Adrenal gland (tissue), 12 donors: ENCODE measurements around the gene GLT6D1. TPM values are rescaled to one million over a fixed set of nuclear protein-coding genes. Genes with fewer than 3 reads are reported as not detected.

ENCODE experiments used
- DNase-seq, 7 donors: peaks; one replicate each; pipeline ENCODE4 v3.0.0-alpha.2; 2019 to 2020
- H3K27ac ChIP-seq, 5 donors: fragments of 200-600 bp; sonication (generic) in 4 of 5; 1 replicate in 3 of 5; 2 replicates in 2 of 5; pipeline versions ENCODE4 v1.5.1 to v1.8.0; 2016 to 2020; ENCODE audit warnings: mild to moderate bottlenecking in 1 of 5
- H3K27me3 ChIP-seq: fragments of 200-600 bp; 2 replicates; pipeline ENCODE4 v1.8.0; 2021
- H3K36me3 ChIP-seq, 2 donors: fragments of 200-600 bp; replicated peaks in 1 of 2; 1 replicate in 1 of 2; 2 replicates in 1 of 2; pipeline versions ENCODE4 v1.5.1 to v1.8.0; 2018 to 2022
- H3K4me1 ChIP-seq, 2 donors: fragments of 200-600 bp; replicated peaks in 1 of 2; 1 replicate in 1 of 2; 2 replicates in 1 of 2; pipeline versions ENCODE4 v1.5.1 to v1.8.0; 2018 to 2021
- H3K4me3 ChIP-seq, 4 donors: fragments of 200-600 bp; sonication (generic) in 3 of 4; one replicate each; pipeline ENCODE4 v1.5.1; 2016 to 2018
- H3K9me3 ChIP-seq, 3 donors: fragments of 200-600 bp; sonication (generic) in 1 of 3; replicated peaks in 1 of 3; 1 replicate in 2 of 3; 2 replicates in 1 of 3; pipeline versions ENCODE4 v1.5.1 to v1.8.0; 2016 to 2021
- CTCF ChIP-seq, 6 experiments: fragments of 450-650 bp in 4 of 6; fragments of 200-600 bp in 2 of 6; sonication (generic) in 1 of 6; IDR thresholded peaks; 1 replicate in 5 of 6; 2 replicates in 1 of 6; pipeline versions ENCODE4 v1.5.1 to v1.8.0; 2016 to 2021; ENCODE audit warnings: antibody characterized with exemption in 6 of 6, mild to moderate bottlenecking in 2 of 6, moderate library complexity in 1 of 6
- POLR2A ChIP-seq, 2 donors: fragments of 450-650 bp; IDR thresholded peaks; one replicate each; pipeline ENCODE4 v1.6.1; 2017; ENCODE audit warnings: antibody characterized with exemption in 2 of 2, mild to moderate bottlenecking in 2 of 2, moderate library complexity in 1 of 2
- WGBS, 4 donors: extraction: QIAGEN DNeasy Blood & Tissue Kit in 2 of 4; methylation state at CpG; one replicate each; pipeline versions ENCODE4 v1.1.5 to v1.1.7; 2013 to 2017; 5-methylcytosine and 5-hydroxymethylcytosine counted together
- intact Hi-C, 2 donors: fragments of 100-400 bp; cut with DNase I; formaldehyde crosslinking; loops; one replicate each; pipeline versions ENCODE4 v1.14.1 to v1.15.0; 2022 to 2023
- polyA plus RNA-seq, 3 donors: library from polyadenylated mRNA; stranded (reverse); fragments of 200-250 nt in 2 of 3; fragments of 350-450 nt in 1 of 3; fragmentation: Illumina TruSeq in 1 of 3; extraction: RNeasy Lipid Tissue Mini Kit (QIAGEN cat#74804) in 1 of 3; gene quantifications; one replicate each; pipeline ENCODE4 v1.2.3, GENCODE V29; 2013 to 2014
- total RNA-seq, 9 donors: library from RNA; depleted of rRNA in 4 of 9; stranded (reverse); fragments of >200 nt in 4 of 9; fragments of 120-200 nt in 1 of 9; fragmentation: NEBNext Ultra II Directional in 1 of 9; extraction: Animal tissue kit (Norgen Biotek cat#: 25700) in 1 of 9; gene quantifications; one replicate each; pipeline versions ENCODE4 v1.1.0 to v1.2.4, GENCODE V29; 2013 to 2023
- donor health status: healthy with polysubstance abuse.
- donor health status: Bipolar disorder and iron deficiency.
- donor health status: DM: yes; HTN: yes; CAD: no.
- donor health status: DM: no; HTN: no; CAD: no.
- donor health status: DM: no; HTN: no; CAD: no.
- donor health status: DM: yes; HTN: yes; CAD: no.

Gene GLT6D1
- total and polyA plus RNA-seq, 12 donors = not detected

- Histone ChIP-seq H3K36me3 (no peaks in the 10 kb centered on the region), H3K27me3 (no peaks in the 10 kb centered on the region), H3K27ac (no peak overlapping the region), H3K9me3 (no peaks in the 10 kb centered on the region), H3K4me3 (no peak overlapping the region), H3K4me1 (no peaks in the 10 kb centered on the region)
- intact Hi-C loops = no loop called here
- whole genome bisulfite sequencing, 4 donors = 61 to 76% (median 70%) methylated on average over 18 to 19 of the region's 19 CpGs
- TF ChIP-seq POLR2A (IDR thresholded peaks at IDR 0.05) (no peak), CTCF (IDR thresholded peaks at IDR 0.05) (no peak)
- no peak for DNase-seq
Observed at GRCh38 chr9:135661816-135662560, 22.6 kb upstream of the GLT6D1 start.

DNA sequence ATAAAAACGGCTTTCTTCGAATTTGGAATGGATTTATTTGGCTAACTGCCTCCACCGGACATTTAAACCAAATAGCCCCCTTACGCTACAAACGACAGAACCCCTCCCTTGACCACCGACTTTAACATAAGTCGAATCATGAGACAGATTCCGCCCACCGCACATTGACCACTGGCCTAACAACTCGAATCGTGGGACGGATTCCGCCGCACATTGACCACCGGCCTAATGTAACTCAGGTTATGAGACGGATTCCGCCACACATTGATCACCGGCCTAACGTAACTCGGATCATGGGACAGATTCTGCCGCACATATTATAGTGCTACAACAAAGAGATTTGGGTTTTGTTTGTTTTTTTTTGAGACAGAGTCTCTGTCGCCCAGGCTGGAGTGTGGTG, 21.1 kb upstream of the GLT6D1 start:
- Histone ChIP-seq H3K36me3 (no peaks in the 10 kb centered on the region), H3K4me1 (no peaks in the 10 kb centered on the region), H3K27ac (no peak overlapping the region), H3K9me3 (no peaks in the 10 kb centered on the region), H3K27me3 (no peaks in the 10 kb centered on the region), H3K4me3 (no peak overlapping the region)
- intact Hi-C loops = no loop called here
- DNase-seq = no peak
- no peak for TF ChIP-seq CTCF (IDR thresholded peaks at IDR 0.05)
- TF ChIP-seq POLR2A (IDR thresholded peaks at IDR 0.05) = no peak
- WGBS, 4 donors = 85 to 93% (median 90%) methylated on average over 22 of the region's 22 CpGs

- H3K36me3 ChIP-seq = no peaks in the 10 kb centered on the region
- H3K27me3 ChIP-seq = no peaks in the 10 kb centered on the region
- 79 to 93% (median 88%) methylated on average over 13 of the region's 13 CpGs for WGBS, 4 donors
- no peaks in the 10 kb centered on the region for H3K9me3 ChIP-seq
- intact Hi-C loops = no loop called here
- no peak overlapping the region for H3K27ac ChIP-seq
- TF ChIP-seq CTCF (IDR thresholded peaks at IDR 0.05) (no peak), POLR2A (IDR thresholded peaks at IDR 0.05) (no peak)
- no peaks in the 10 kb centered on the region for H3K4me1 ChIP-seq
- no peak for DNase-seq
- H3K4me3 ChIP-seq = no peak overlapping the region
Observed at GRCh38 chr9:135659252-135659651, 19.9 kb upstream of the GLT6D1 start.

DNA sequence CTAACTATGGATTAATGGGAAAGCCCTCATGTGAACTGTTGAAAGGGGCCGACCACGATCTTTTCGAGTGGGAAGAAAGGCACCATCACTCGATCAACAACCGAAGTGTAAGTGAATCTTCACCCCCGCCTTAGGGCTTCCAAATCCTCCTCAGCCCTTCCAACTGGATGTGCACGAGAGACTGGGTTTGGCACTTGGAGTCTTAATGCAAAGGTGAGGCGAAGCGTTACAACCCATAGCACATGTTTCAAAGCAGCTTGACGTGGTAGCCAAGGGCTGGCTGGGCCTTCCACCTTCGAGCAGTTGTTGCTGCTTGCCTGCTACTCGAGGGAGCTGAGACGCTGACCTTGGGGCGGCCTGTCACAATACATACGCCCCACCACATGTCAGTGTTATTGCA, 18.1 kb upstream of the GLT6D1 start:
- no peaks in the 10 kb centered on the region for H3K36me3 ChIP-seq
- no peak overlapping the region for H3K27ac ChIP-seq
- H3K4me1 ChIP-seq = no peaks in the 10 kb centered on the region
- no peak for TF ChIP-seq CTCF (IDR thresholded peaks at IDR 0.05)
- TF ChIP-seq POLR2A (IDR thresholded peaks at IDR 0.05) = no peak
- 78 to 81% (median 79%) methylated on average over 11 to 15 of the region's 15 CpGs for WGBS, 4 donors
- no peaks in the 10 kb centered on the region for H3K9me3 ChIP-seq
- no peak overlapping the region for H3K4me3 ChIP-seq
- intact Hi-C loops = no loop called here
- peaks cover 5% of the 10 kb centered on the region for H3K27me3 ChIP-seq
- no peak for DNase-seq
